Activated CD4-positive, alpha-beta T cell treated with anti-CD3 and anti-CD28 coated beads for 1 hour (primary cell): ENCODE data around the gene BLTP3A.

Experiments
- DNase-seq: peaks from one replicate; pipeline ENCODE4 v3.0.0-alpha.2; 2020

The BLTP3A gene

GRCh38 chr6:34836008-34836407 is 44.1 kb downstream of the BLTP3A start:
- no peak for DNase-seq

GRCh38 chr6:34836451-34836850 is 44.6 kb downstream of the BLTP3A start:
- DNase-seq = no peak

- DNase-seq = no peak
Measured at GRCh38 chr6:34837528-34837927, 45.6 kb downstream of the BLTP3A start.

DNA sequence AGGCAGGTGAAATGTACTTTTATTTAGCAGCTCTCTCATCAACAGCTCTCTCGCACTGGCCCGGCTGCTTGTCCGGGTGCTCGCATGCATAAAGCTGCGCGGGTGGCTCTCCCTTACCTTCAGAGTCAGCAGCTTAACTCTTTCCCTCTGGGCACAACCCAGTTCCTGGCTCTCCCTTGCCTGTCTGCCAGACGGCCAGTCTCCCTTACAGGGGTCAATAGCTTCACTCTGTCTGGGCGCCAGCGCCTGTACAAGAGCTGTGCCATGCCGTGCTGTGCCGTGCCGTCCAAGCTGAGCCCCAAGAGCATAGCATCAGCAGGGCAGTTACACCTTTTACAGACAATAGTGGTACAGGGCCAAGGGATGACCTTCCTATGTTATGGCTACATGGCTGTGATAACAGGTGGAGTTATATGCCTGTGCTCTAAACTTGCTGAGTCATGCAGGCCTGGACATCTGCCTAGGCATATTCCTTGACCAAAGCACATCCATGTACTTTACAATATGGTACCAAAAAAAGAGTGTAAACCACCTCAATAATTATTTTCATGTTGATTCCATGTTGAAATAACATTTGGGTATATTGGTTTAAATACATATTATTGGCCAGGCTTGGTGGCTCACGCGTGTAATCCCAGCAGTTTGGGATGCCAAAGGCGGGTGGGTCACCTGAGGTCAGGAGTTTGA is 47.9 kb downstream of the BLTP3A start:
- DNase-seq = no peak
